ENCODE results near the gene TANC1.

The TANC1 gene

DNA sequence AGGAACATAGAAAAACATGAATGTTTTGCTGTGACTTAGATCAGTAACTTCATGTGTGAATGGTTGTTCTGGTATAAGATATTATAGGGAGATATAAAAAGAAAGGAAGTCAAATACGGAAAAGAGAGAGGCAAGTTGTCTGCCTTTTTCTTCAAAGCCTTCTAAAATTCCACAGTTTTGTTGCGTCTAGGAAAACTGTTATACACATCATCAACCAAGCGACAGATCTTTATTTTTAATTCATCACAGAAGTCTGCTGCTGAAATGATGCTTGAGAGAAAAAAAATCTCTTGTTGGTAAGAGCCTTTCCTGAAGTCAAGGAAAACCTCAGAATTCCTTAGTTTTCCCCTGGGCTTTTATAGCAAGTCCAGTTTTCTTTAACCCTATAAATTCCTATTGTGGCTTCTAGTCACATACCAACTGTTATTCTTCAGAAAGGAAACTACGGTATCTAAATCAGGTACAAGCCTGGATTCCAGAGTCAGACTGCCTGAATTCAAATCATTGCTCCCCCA, 36.3 kb upstream of the TANC1 start:
- no peak overlapping the region for H3K9ac ChIP-seq (ENCODE audit: low read length in 5 of 5)
- no peaks in the 10 kb centered on the region for H3K27me3 ChIP-seq (ENCODE audit: control insufficient read depth in 5 of 5, insufficient read depth in 4 of 5, low read length in 5 of 5)
- H3K27ac ChIP-seq (ENCODE audit: low read depth, low read length) = no peak overlapping the region
- H3K4me1 ChIP-seq (ENCODE audit: control insufficient read depth in 5 of 5, insufficient read depth in 5 of 5, low read length in 5 of 5) = peaks cover 0 to 16% (median 0%) of the 10 kb centered on the region in 5 donors
- no peak overlapping the region for H3K4me3 ChIP-seq (ENCODE audit: low read depth in 1 of 5, low read length in 5 of 5)
- H3K9me3 ChIP-seq (ENCODE audit: control insufficient read depth in 5 of 5, low read length in 5 of 5) = no peaks in the 10 kb centered on the region
- no peaks in the 10 kb centered on the region for H3K36me3 ChIP-seq (ENCODE audit: control insufficient read depth in 5 of 5, insufficient read depth in 5 of 5, low read length in 5 of 5)

DNA sequence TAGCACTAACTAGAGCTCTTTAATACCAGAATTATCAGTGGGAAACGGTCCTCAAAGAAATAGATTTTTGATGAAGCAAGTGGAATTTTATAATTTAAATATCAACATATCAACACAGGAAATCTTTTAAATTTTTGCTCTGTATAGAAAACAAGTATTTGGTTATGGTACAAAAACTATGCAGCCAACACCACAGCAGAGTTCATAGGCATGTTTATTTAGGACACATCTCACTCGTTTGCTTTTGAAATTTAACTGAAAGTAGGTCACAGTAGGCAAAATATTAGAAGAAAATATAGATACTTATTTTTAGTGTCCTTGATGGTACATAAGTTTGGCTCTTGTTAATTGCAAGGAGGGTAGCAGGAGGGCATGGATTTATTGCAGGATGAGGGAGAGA, 34.3 kb upstream of the TANC1 start:
- Histone ChIP-seq H3K4me1 (ENCODE audit: control insufficient read depth in 5 of 5, insufficient read depth in 5 of 5, low read length in 5 of 5) (peaks cover 0 to 17% (median 0%) of the 10 kb centered on the region in 5 donors), H3K9me3 (ENCODE audit: control insufficient read depth in 5 of 5, low read length in 5 of 5) (peaks cover 0 to 4% (median 3%) of the 10 kb centered on the region in 5 donors), H3K27me3 (ENCODE audit: control insufficient read depth in 5 of 5, insufficient read depth in 4 of 5, low read length in 5 of 5) (no peaks in the 10 kb centered on the region), H3K36me3 (ENCODE audit: control insufficient read depth in 5 of 5, insufficient read depth in 5 of 5, low read length in 5 of 5) (no peaks in the 10 kb centered on the region), H3K27ac (ENCODE audit: low read depth, low read length) (no peak overlapping the region), H3K4me3 (ENCODE audit: low read depth in 1 of 5, low read length in 5 of 5) (no peak overlapping the region), H3K9ac (ENCODE audit: low read length in 5 of 5) (no peak overlapping the region)

DNA sequence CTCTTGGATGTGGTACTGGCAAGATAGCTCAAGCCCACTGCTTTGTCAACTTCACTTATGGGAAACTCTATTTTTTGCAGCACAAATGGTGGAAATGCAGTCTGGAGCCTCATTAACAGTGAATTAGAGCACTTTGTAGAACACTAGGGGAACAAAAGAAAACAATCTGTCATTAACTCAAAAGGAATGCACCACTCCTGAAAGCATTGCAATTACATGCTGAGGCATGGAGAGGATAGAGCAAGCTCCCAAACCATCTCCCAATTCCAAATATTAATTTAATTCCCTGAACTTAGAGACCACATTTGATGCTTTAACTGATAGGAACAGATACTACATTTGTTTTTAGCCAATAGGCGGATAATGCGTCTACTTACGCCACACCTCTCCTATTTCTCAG, 32.8 kb upstream of the TANC1 start:
- Histone ChIP-seq H3K4me1 (ENCODE audit: control insufficient read depth in 5 of 5, insufficient read depth in 5 of 5, low read length in 5 of 5) (peaks cover 0 to 17% (median 0%) of the 10 kb centered on the region in 5 donors), H3K4me3 (ENCODE audit: low read depth in 1 of 5, low read length in 5 of 5) (no peak overlapping the region), H3K27ac (ENCODE audit: low read depth, low read length) (no peak overlapping the region), H3K27me3 (ENCODE audit: control insufficient read depth in 5 of 5, insufficient read depth in 4 of 5, low read length in 5 of 5) (no peaks in the 10 kb centered on the region), H3K9me3 (ENCODE audit: control insufficient read depth in 5 of 5, low read length in 5 of 5) (peaks cover 0 to 4% (median 3%) of the 10 kb centered on the region in 5 donors), H3K36me3 (ENCODE audit: control insufficient read depth in 5 of 5, insufficient read depth in 5 of 5, low read length in 5 of 5) (no peaks in the 10 kb centered on the region), H3K9ac (ENCODE audit: low read length in 5 of 5) (no peak overlapping the region)

DNA sequence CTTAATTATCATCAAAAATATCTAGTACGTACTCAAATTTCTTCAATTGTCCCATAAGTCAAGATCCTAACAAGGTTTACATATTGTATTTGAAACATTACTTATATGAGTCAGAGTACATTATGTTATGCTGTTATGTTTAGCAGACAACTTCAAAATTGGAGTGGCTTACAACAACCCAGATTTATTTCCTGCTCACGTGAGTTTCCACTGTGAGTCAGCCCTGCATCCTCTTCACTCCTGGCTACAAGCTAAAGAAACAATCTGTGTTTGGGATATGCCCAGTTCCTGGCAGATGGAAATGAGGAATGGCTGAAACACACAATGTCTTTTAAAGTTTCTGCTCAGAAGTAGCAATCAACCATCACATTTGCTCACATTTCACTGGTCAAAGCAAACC, 31.5 kb upstream of the TANC1 start:
- Histone ChIP-seq H3K27me3 (ENCODE audit: control insufficient read depth in 5 of 5, insufficient read depth in 4 of 5, low read length in 5 of 5) (no peaks in the 10 kb centered on the region), H3K9me3 (ENCODE audit: control insufficient read depth in 5 of 5, low read length in 5 of 5) (peaks cover 0 to 4% (median 3%) of the 10 kb centered on the region in 5 donors), H3K4me1 (ENCODE audit: control insufficient read depth in 5 of 5, insufficient read depth in 5 of 5, low read length in 5 of 5) (peaks cover 0 to 13% (median 0%) of the 10 kb centered on the region in 5 donors), H3K4me3 (ENCODE audit: low read depth in 1 of 5, low read length in 5 of 5) (no peak overlapping the region), H3K27ac (ENCODE audit: low read depth, low read length) (no peak overlapping the region), H3K9ac (ENCODE audit: low read length in 5 of 5) (no peak overlapping the region), H3K36me3 (ENCODE audit: control insufficient read depth in 5 of 5, insufficient read depth in 5 of 5, low read length in 5 of 5) (no peaks in the 10 kb centered on the region)

DNA sequence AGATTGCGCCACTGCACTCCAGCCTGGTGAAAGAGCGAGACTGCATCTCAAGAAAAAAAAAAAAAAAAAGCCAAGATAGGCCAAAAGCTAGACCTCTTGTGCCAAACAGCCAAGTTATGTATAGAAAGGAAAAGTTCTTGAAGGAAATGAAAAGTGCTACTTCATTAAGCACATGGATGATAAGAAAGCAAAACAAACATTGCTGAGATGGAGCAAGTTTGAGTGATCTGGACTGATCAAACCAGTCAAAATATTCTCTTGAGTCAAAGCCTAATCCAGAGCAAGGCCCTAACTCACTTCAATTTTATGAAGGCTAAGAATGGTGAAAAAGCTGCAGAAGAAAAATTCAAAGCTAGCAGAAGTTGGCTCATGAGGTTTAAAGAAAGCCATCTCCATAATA, 28.1 kb upstream of the TANC1 start:
- no peak overlapping the region for H3K27ac ChIP-seq (ENCODE audit: low read depth, low read length)
- no peaks in the 10 kb centered on the region for H3K36me3 ChIP-seq (ENCODE audit: control insufficient read depth in 5 of 5, insufficient read depth in 5 of 5, low read length in 5 of 5)
- H3K9me3 ChIP-seq (ENCODE audit: control insufficient read depth in 5 of 5, low read length in 5 of 5) = peaks cover 0 to 6% (median 4%) of the 10 kb centered on the region in 5 donors
- H3K4me3 ChIP-seq (ENCODE audit: low read depth in 1 of 5, low read length in 5 of 5) = no peak overlapping the region
- no peaks in the 10 kb centered on the region for H3K27me3 ChIP-seq (ENCODE audit: control insufficient read depth in 5 of 5, insufficient read depth in 4 of 5, low read length in 5 of 5)
- no peak overlapping the region for H3K9ac ChIP-seq (ENCODE audit: low read length in 5 of 5)
- peaks cover 0 to 11% (median 0%) of the 10 kb centered on the region in 5 donors for H3K4me1 ChIP-seq (ENCODE audit: control insufficient read depth in 5 of 5, insufficient read depth in 5 of 5, low read length in 5 of 5)

DNA sequence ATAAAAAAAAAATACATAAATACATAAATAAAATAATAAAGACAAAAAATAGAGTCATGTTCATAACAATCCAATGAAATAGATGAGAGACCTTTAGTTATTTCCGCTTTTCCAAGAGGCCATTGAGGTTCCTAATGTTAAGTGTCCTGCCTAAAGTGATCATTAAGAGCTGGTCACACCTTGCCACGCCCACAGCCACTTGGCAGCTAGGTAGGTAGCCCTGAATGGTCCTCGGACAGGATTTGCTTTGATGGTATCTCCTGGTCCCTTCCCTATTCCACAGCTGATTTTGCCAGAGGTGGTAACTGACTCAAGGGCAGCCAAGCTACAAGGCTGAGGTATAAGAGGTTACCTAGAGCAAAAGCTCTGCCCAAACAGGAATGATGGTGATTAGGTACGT, 24.5 kb upstream of the TANC1 start:
- no peaks in the 10 kb centered on the region for H3K27me3 ChIP-seq (ENCODE audit: control insufficient read depth in 5 of 5, insufficient read depth in 4 of 5, low read length in 5 of 5)
- H3K9me3 ChIP-seq (ENCODE audit: control insufficient read depth in 5 of 5, low read length in 5 of 5) = peaks cover 0 to 3% (median 0%) of the 10 kb centered on the region in 5 donors
- no peak overlapping the region for H3K9ac ChIP-seq (ENCODE audit: low read length in 5 of 5)

DNA sequence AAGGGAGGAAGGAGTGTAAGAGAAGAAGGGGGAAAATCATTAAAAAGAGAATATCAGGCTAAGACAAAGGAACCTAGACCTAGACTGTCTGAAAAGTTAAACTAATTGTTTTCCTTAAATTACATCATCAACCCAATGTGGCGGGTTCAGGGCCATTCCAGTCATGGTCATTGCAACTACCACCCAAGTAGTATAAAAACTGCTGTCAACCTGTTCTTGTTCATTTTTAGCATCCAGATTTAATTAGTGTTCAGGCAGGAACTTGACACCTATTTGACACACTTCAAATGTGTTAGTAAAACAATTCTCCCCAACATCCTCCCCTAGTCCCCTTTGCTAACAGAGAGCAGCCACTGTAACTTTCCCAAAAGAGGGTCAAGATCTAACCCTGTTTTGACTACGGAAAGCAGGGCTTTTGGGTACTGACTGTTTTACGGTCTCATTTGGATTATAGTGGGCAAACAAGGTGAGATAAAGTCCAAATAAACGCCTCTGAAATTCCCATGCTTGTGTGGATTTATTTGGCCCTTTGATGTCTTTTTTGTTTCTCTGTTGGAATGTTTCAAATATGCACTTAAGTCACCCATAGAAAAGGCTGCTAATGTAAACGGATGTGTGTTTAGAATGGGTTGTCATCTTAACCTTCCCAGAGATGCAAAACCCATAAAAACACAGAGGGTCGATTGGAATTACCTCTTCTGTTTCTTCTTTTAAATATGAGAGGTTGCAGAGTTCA, 19.3 kb upstream of the TANC1 start:
- no peaks in the 10 kb centered on the region for H3K36me3 ChIP-seq (ENCODE audit: control insufficient read depth in 5 of 5, insufficient read depth in 5 of 5, low read length in 5 of 5)
- H3K4me3 ChIP-seq (ENCODE audit: low read depth in 1 of 5, low read length in 5 of 5) = no peak overlapping the region
- no peaks in the 10 kb centered on the region for H3K27me3 ChIP-seq (ENCODE audit: control insufficient read depth in 5 of 5, insufficient read depth in 4 of 5, low read length in 5 of 5)
- H3K27ac ChIP-seq (ENCODE audit: low read depth, low read length) = no peak overlapping the region
- no peak overlapping the region for H3K9ac ChIP-seq (ENCODE audit: low read length in 5 of 5)
- peaks cover 0 to 3% (median 0%) of the 10 kb centered on the region in 5 donors for H3K9me3 ChIP-seq (ENCODE audit: control insufficient read depth in 5 of 5, low read length in 5 of 5)
- H3K4me1 ChIP-seq (ENCODE audit: control insufficient read depth in 5 of 5, insufficient read depth in 5 of 5, low read length in 5 of 5) = peaks cover 7 to 17% (median 11%) of the 10 kb centered on the region in 5 donors

More for the DNA sequence above, 24.5 kb upstream of the TANC1 start:
- Histone ChIP-seq H3K4me1 (ENCODE audit: control insufficient read depth in 5 of 5, insufficient read depth in 5 of 5, low read length in 5 of 5) (peaks cover 0 to 6% (median 0%) of the 10 kb centered on the region in 5 donors), H3K36me3 (ENCODE audit: control insufficient read depth in 5 of 5, insufficient read depth in 5 of 5, low read length in 5 of 5) (no peaks in the 10 kb centered on the region), H3K27ac (ENCODE audit: low read depth, low read length) (no peak overlapping the region), H3K4me3 (ENCODE audit: low read depth in 1 of 5, low read length in 5 of 5) (no peak overlapping the region)

DNA sequence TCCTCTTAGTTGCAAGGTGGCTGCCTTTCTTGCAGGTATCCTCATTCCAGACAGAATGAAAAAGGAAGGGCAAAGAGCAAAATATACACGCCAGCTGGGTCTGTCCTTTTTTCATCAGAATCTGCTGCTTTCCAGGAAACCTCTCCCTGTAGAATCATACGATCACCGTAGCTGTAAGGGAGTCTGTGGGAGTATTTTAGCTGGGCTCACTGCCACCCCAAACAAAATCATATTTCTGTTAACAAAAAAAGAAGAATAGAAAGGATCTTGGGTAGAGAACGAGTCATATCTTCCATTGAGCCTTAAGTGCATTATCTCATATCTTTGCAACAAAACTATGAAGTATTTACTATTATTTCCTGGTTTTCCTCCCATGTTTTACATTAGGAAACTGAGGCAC, 15.0 kb upstream of the TANC1 start:
- Histone ChIP-seq H3K4me3 (ENCODE audit: low read depth in 1 of 5, low read length in 5 of 5) (no peak overlapping the region), H3K27me3 (ENCODE audit: control insufficient read depth in 5 of 5, insufficient read depth in 4 of 5, low read length in 5 of 5) (no peaks in the 10 kb centered on the region), H3K9ac (ENCODE audit: low read length in 5 of 5) (peak overlapping the region in 2 of 5 donors; percentile 1 to 39), H3K27ac (ENCODE audit: low read depth, low read length) (peak overlapping the region; percentile 61), H3K36me3 (ENCODE audit: control insufficient read depth in 5 of 5, insufficient read depth in 5 of 5, low read length in 5 of 5) (no peaks in the 10 kb centered on the region), H3K4me1 (ENCODE audit: control insufficient read depth in 5 of 5, insufficient read depth in 5 of 5, low read length in 5 of 5) (peaks cover 8 to 23% (median 19%) of the 10 kb centered on the region in 5 donors), H3K9me3 (ENCODE audit: control insufficient read depth in 5 of 5, low read length in 5 of 5) (no peaks in the 10 kb centered on the region)

DNA sequence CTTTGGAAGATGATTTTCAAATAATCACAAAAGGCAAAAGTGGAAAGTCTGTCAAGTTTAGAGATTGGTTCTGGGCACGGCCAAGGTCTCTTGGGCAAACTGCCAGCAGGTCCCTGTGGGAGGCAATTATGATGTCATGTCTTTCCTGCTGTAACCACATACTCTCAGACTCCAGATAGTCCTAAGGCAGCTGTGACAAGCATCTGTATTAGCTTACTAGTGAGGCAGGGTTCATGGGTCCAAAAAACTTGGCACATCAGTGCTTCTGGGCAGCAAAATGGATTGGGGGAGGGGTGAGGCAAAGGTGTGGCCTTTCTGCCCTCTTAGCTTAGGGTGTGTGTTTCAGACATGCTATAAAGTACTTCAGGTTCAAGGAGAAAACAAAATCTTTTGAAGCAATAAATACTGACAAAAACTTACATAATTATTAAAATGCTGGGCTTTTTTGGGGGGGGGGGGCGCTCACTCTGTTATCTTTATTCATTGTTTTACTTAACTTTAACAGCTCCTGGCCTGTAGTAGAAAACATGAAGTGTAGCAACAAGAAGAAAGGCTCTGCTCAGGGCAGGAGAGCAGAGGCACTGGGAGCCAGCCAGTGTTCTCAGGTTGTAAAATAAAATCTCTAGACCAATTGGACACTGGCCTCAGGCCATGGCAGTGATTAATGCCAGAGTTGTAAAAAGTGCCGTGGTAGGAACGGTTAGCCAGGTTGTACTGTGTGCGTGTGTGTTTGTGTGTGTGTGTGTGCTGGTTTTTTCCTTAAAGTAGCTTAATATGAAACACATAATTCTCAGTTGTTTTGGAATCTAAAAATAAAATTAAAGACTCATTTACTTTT, 14.3 kb upstream of the TANC1 start:
- no peaks in the 10 kb centered on the region for H3K36me3 ChIP-seq (ENCODE audit: control insufficient read depth in 5 of 5, insufficient read depth in 5 of 5, low read length in 5 of 5)
- no peaks in the 10 kb centered on the region for H3K9me3 ChIP-seq (ENCODE audit: control insufficient read depth in 5 of 5, low read length in 5 of 5)
- H3K27ac ChIP-seq (ENCODE audit: low read depth, low read length) = peak overlapping the region; percentile 61
- H3K4me1 ChIP-seq (ENCODE audit: control insufficient read depth in 5 of 5, insufficient read depth in 5 of 5, low read length in 5 of 5) = peaks cover 8 to 23% (median 19%) of the 10 kb centered on the region in 5 donors
- H3K4me3 ChIP-seq (ENCODE audit: low read depth in 1 of 5, low read length in 5 of 5) = no peak overlapping the region
- H3K27me3 ChIP-seq (ENCODE audit: control insufficient read depth in 5 of 5, insufficient read depth in 4 of 5, low read length in 5 of 5) = no peaks in the 10 kb centered on the region
- peak overlapping the region in 1 of 5 donors; percentile 39 for H3K9ac ChIP-seq (ENCODE audit: low read length in 5 of 5)
